MCF 10A (cell line): ENCODE data around the gene PEAR1. TPM values are rescaled to one million over a fixed set of nuclear protein-coding genes. Genes with fewer than 3 reads are reported as not detected.

Experiments
- BruUV-seq: library from RNA; stranded (reverse); fragments of 400-500 nt; replicated peaks from 2 replicates; lab custom pipeline; 2021; lab: Mats Ljungman, UMichigan
- CTCF ChIA-PET: fragments of 300-600 bp; sonication (Branson Sonifier 250); formaldehyde crosslinking; extraction: SDS; loops from one replicate; lab custom pipeline; 2021; ENCODE audit warnings: antibody characterized with exemption, inconsistent platforms; lab: Yijun Ruan, JAX
- POLR2A ChIA-PET: fragments of 300-600, 350-650 bp; sonication (Branson Sonifier 250); formaldehyde crosslinking; extraction: SDS; loops from one replicate; lab custom pipeline; 2020; ENCODE audit warnings: antibody characterized with exemption, inconsistent platforms; lab: Yijun Ruan, JAX
- DNase-seq: peaks from one replicate; pipeline ENCODE4 v3.0.0-alpha.2; 2018; ENCODE audit not compliant: unreplicated experiment
- H3K27ac Mint-ChIP-seq: one replicate; pipeline ENCODE4 v1.8.0; 2022; ENCODE audit warnings: mild to moderate bottlenecking, low read depth, mixed read lengths; ENCODE audit not compliant: unreplicated experiment
- H3K27me3 Mint-ChIP-seq: one replicate; pipeline ENCODE4 v1.8.0; 2022; ENCODE audit warnings: mixed read lengths; ENCODE audit not compliant: insufficient read depth, unreplicated experiment
- H3K36me3 Mint-ChIP-seq: one replicate; pipeline ENCODE4 v1.8.0; 2022; ENCODE audit warnings: mild to moderate bottlenecking, moderate library complexity, mixed read lengths; ENCODE audit not compliant: insufficient read depth, unreplicated experiment
- H3K4me1 Mint-ChIP-seq: one replicate; pipeline ENCODE4 v1.8.0; 2022; ENCODE audit warnings: mixed read lengths; ENCODE audit not compliant: insufficient read depth, unreplicated experiment
- H3K4me3 Mint-ChIP-seq: one replicate; pipeline ENCODE4 v1.8.0; 2022; ENCODE audit warnings: mild to moderate bottlenecking, moderate library complexity, mixed read lengths; ENCODE audit not compliant: unreplicated experiment
- H3K9me3 Mint-ChIP-seq: one replicate; pipeline ENCODE4 v1.8.0; 2022; ENCODE audit warnings: mixed read lengths; ENCODE audit not compliant: unreplicated experiment
- intact Hi-C: fragments of 100-400 bp; cut with micrococcal nuclease; formaldehyde crosslinking; loops from 2 replicates; pipeline ENCODE4 v1.14.1; 2022
- total RNA-seq: library from RNA; stranded (reverse); gene quantifications from 2 replicates; pipeline ENCODE4 v1.2.3, GENCODE V29; 2022
- TF ChIP-seq, protein P1 (sequence below): fragments of 200-600 bp; IDR thresholded peaks from one replicate; pipeline ENCODE4 v1.8.0; 2022; ENCODE audit warnings: antibody characterized with exemption, mild to moderate bottlenecking; ENCODE audit not compliant: unreplicated experiment

The PEAR1 gene
- total RNA-seq, 1 experiment from 2014 or later: 6.5 TPM

DNA sequence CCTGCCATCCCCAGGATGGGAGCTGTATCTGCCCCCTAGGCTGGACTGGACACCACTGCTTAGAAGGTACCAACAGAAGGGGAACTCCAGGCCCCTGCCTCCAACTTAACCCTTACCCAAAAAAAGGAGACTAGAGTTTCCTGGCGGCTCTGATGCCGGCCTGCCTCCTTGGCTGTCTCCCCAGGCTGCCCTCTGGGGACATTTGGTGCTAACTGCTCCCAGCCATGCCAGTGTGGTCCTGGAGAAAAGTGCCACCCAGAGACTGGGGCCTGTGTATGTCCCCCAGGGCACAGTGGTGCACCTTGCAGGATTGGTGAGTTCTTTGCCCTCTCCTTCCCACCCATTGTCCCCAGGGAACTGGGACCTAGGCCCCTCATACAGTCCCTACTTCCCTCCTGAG, 18.8 kb downstream of the PEAR1 start:
- BruUV-seq: no TSS peak
- H3K4me1 Mint-ChIP-seq: peaks cover 15% of the 10 kb centered on the region
- intact Hi-C loops: loop anchor here (10.0 kb wide), 1 partner anchor 242 kb away; no protein-coding TSS in a partner anchor
- no peak overlapping the region for H3K4me3 Mint-ChIP-seq
- peaks cover 4% of the 10 kb centered on the region for H3K36me3 Mint-ChIP-seq
- H3K27me3 Mint-ChIP-seq: peaks cover 13% of the 10 kb centered on the region
- POLR2A ChIA-PET: no interaction called here
- CTCF ChIA-PET: interaction anchor here (0.6 to 2.0 kb wide), 8 partner anchors 22 to 244 kb away, joined by 3 to 8 read pairs (median 3); no protein-coding TSS in a partner anchor
- TF ChIP-seq, protein P1, sequence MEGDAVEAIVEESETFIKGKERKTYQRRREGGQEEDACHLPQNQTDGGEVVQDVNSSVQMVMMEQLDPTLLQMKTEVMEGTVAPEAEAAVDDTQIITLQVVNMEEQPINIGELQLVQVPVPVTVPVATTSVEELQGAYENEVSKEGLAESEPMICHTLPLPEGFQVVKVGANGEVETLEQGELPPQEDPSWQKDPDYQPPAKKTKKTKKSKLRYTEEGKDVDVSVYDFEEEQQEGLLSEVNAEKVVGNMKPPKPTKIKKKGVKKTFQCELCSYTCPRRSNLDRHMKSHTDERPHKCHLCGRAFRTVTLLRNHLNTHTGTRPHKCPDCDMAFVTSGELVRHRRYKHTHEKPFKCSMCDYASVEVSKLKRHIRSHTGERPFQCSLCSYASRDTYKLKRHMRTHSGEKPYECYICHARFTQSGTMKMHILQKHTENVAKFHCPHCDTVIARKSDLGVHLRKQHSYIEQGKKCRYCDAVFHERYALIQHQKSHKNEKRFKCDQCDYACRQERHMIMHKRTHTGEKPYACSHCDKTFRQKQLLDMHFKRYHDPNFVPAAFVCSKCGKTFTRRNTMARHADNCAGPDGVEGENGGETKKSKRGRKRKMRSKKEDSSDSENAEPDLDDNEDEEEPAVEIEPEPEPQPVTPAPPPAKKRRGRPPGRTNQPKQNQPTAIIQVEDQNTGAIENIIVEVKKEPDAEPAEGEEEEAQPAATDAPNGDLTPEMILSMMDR: no peak
- no peak overlapping the region for H3K27ac Mint-ChIP-seq
- no peak for DNase-seq
- no peaks in the 10 kb centered on the region for H3K9me3 Mint-ChIP-seq

DNA sequence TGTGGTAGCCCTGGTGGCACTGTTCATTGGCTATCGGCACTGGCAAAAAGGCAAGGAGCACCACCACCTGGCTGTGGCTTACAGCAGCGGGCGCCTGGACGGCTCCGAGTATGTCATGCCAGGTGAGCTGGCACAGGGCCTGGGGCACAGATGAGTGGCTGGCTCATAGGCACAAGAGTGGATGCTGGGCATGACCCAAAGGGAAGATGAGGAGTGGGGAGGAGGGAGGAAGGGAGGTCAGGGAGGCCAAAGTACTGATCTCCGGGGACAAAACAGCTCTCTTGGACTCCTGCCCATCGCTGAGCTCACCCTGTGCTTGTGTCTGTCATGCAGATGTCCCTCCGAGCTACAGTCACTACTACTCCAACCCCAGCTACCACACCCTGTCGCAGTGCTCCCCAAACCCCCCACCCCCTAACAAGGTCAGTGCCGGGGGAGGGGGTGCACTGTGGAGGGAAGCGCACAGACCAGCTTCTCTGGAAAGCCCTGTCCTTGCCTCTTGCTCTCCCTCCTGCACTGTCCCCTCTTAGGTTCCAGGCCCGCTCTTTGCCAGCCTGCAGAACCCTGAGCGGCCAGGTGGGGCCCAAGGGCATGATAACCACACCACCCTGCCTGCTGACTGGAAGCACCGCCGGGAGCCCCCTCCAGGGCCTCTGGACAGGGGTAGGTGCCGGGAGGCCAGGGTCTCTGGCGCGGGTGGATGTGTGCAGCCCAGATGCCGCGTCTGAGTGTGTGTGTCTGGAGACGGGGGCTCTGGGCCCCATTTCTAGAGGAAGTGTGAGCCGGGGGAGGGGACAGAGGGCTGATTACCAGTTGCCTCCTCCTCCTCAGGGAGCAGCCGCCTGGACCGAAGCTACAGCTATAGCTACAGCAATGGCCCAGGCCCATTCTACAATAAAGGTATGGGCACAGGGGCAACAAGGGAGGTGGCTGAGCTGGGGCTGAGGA, 19.6 kb downstream of the PEAR1 start:
- ChIA-PET POLR2A (no interaction called here), CTCF (interaction anchor here (0.6 to 1.6 kb wide), 8 partner anchors 19 to 242 kb away, joined by 3 to 7 read pairs (median 3); no protein-coding TSS in a partner anchor)
- H3K9me3 Mint-ChIP-seq: no peaks in the 10 kb centered on the region
- DNase-seq: no peak
- H3K4me3 Mint-ChIP-seq: no peak overlapping the region
- H3K27ac Mint-ChIP-seq: no peak overlapping the region
- peaks cover 4% of the 10 kb centered on the region for H3K36me3 Mint-ChIP-seq
- BruUV-seq: no TSS peak
- intact Hi-C loops: loop anchor here (10.0 kb wide), 1 partner anchor 242 kb away; no protein-coding TSS in a partner anchor
- TF ChIP-seq, protein P1: no peak
- H3K4me1 Mint-ChIP-seq: peaks cover 10% of the 10 kb centered on the region
- H3K27me3 Mint-ChIP-seq: peaks cover 13% of the 10 kb centered on the region

DNA sequence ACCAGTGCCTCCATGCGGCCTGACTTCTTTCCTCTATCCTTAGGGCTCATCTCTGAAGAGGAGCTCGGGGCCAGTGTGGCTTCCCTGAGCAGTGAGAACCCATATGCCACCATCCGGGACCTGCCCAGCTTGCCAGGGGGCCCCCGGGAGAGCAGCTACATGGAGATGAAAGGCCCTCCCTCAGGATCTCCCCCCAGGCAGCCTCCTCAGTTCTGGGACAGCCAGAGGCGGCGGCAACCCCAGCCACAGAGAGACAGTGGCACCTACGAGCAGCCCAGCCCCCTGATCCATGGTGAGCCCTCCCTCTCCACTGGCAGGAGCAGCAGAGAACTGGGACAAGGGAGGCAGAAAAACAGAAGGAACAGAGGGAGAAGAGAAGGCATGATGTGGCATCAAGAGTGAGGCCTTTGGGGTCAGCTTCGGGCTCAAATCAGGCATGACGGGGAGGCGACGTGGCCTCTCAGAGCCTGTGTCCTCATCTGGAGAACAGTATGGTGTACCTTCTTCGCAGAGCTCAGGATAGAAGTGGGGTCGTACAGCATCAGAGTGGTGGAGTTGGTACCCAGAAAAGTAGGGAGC, 20.4 kb downstream of the PEAR1 start:
- no peak overlapping the region for H3K4me3 Mint-ChIP-seq
- TF ChIP-seq, protein P1: no peak
- peaks cover 4% of the 10 kb centered on the region for H3K36me3 Mint-ChIP-seq
- H3K9me3 Mint-ChIP-seq: no peaks in the 10 kb centered on the region
- DNase-seq: no peak
- CTCF ChIA-PET: interaction anchor here (0.6 to 1.6 kb wide), 4 partner anchors 21 to 76 kb away, joined by 3 to 7 read pairs (median 4); no protein-coding TSS in a partner anchor
- POLR2A ChIA-PET: no interaction called here
- peaks cover 13% of the 10 kb centered on the region for H3K27me3 Mint-ChIP-seq
- intact Hi-C loops: loop anchor here (10.0 kb wide), 1 partner anchor 241 kb away; no protein-coding TSS in a partner anchor
- BruUV-seq: no TSS peak
- H3K27ac Mint-ChIP-seq: no peak overlapping the region
- peaks cover 15% of the 10 kb centered on the region for H3K4me1 Mint-ChIP-seq

DNA sequence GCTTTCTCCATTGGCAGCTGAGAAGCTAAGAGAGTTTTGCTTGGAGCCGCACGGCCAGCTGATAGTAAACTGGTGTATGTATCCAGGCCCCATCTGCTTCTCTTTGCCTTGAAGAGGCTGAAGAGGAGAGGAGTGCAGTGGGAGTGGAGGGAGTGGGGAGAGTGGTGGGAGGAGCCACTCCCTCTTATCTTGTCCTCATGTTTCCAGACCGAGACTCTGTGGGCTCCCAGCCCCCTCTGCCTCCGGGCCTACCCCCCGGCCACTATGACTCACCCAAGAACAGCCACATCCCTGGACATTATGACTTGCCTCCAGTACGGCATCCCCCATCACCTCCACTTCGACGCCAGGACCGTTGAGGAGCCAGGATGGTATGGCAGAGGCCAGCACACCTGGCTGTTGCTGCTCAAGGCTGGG, 20.9 kb downstream of the PEAR1 start:
- no peak for DNase-seq
- POLR2A ChIA-PET: no interaction called here
- CTCF ChIA-PET: interaction anchor here (1.3 to 1.6 kb wide), 2 partner anchors 22 to 76 kb away, joined by 4 to 7 read pairs; no protein-coding TSS in a partner anchor
- Mint-ChIP-seq H3K4me3 (no peak overlapping the region), H3K27ac (no peak overlapping the region), H3K4me1 (peaks cover 20% of the 10 kb centered on the region), H3K36me3 (peaks cover 4% of the 10 kb centered on the region), H3K27me3 (peaks cover 13% of the 10 kb centered on the region), H3K9me3 (no peaks in the 10 kb centered on the region)
- no TSS peak for BruUV-seq
- TF ChIP-seq, protein P1: no peak
- intact Hi-C loops: loop anchor here (10.0 kb wide), 1 partner anchor 240 kb away; no protein-coding TSS in a partner anchor
